Transverse colon (tissue), 4 donors: ENCODE results near the gene CCDC73. TPM values are rescaled to one million over a fixed set of nuclear protein-coding genes. Genes with fewer than 3 reads are reported as not detected.
"Not testable (repeated sequence)": the region's sequence is repeated elsewhere in the genome, so short reads cannot be mapped to it uniquely, and the experiment has no call there.

Experiments used
- DNase-seq: peaks from one replicate; pipeline ENCODE4 v3.0.0-alpha.2; 2019
- H3K27ac ChIP-seq, 4 donors: fragments of 200-600 bp; sonication (generic); 2 replicates each; pipeline ENCODE4 v1.5.1; 2016 to 2018; ENCODE audit warnings: inconsistent platforms in 4 of 4
- H3K27me3 ChIP-seq: fragments of 200-600 bp; sonication (generic); 2 replicates; pipeline ENCODE4 v1.5.1; 2017; ENCODE audit warnings: inconsistent platforms
- H3K36me3 ChIP-seq, 4 donors: fragments of 200-600 bp; sonication (generic); 2 replicates each; pipeline ENCODE4 v1.5.1; 2017 to 2019; ENCODE audit warnings: inconsistent platforms in 4 of 4
- H3K4me1 ChIP-seq, 4 donors: fragments of 200-600 bp; sonication (generic); 2 replicates each; pipeline ENCODE4 v1.5.1; 2017 to 2020; ENCODE audit warnings: inconsistent platforms in 4 of 4
- H3K4me3 ChIP-seq, 4 donors: fragments of 200-600 bp; sonication (generic); 1 replicate in 1 of 4; 2 replicates in 3 of 4; pipeline versions ENCODE4 v1.5.1 to v1.6.1; 2017 to 2019; ENCODE audit warnings: inconsistent platforms in 4 of 4
- H3K9me3 ChIP-seq, 2 donors: fragments of 200-600 bp; sonication (generic); 2 replicates each; pipeline ENCODE4 v1.5.1; 2017 to 2019; ENCODE audit warnings: inconsistent platforms in 2 of 2
- CTCF ChIP-seq, 5 experiments: fragments of 200-600 bp in 3 of 5; fragments of 450-650 bp in 2 of 5; sonication (generic) in 3 of 5; IDR thresholded peaks; 1 replicate in 2 of 5; 2 replicates in 3 of 5; pipeline ENCODE4 v1.5.1; 2016 to 2017; ENCODE audit warnings: antibody characterized with exemption in 5 of 5, inconsistent platforms in 3 of 5, mild to moderate bottlenecking in 2 of 5, moderate library complexity in 1 of 5
- EP300 ChIP-seq: sonication (generic); formaldehyde crosslinking; IDR thresholded peaks from one replicate; pipeline ENCODE4 v1.6.1; 2017; ENCODE audit warnings: antibody characterized with exemption, low read depth
- POLR2A ChIP-seq: fragments of 450-650 bp; IDR thresholded peaks from one replicate; pipeline ENCODE4 v1.6.1; 2016; ENCODE audit warnings: antibody characterized with exemption, mild to moderate bottlenecking, moderate library complexity
- POLR2AphosphoS5 ChIP-seq, 3 donors: sonication (generic); formaldehyde crosslinking; IDR thresholded peaks; one replicate each; pipeline ENCODE4 v1.6.1; 2016; ENCODE audit warnings: antibody characterized with exemption in 3 of 3
- WGBS, 2 donors: methylation state at CpG; one replicate each; pipeline ENCODE4 v1.1.5; 2018; ENCODE audit warnings: low coverage in 1 of 2; 5-methylcytosine and 5-hydroxymethylcytosine counted together
- in situ Hi-C, 4 donors: fragments of 200-750 bp; cut with MboI; loops; one replicate each; pipeline versions ENCODE4 v1.15.0 to v1.15.1; 2017; ENCODE audit warnings: low sequenced_read_pairs in 3 of 4, low pct_ligation_motif_present in 1 of 4, low pct_unique_long_range_greater_than_20kb in 1 of 4
- intact Hi-C: fragments of 100-400 bp; cut with DNase I; formaldehyde crosslinking; loops from one replicate; pipeline ENCODE4 v1.15.1; 2023; ENCODE audit warnings: low total_unique reads
- total RNA-seq, 4 donors: library from RNA; depleted of rRNA; stranded (reverse); fragments of >200 nt; gene quantifications; one replicate each; pipeline ENCODE4 v1.1.0, GENCODE V29; 2016

CCDC73 gene
- total RNA-seq, 4 donors from 2014 or later: not detected

- in situ Hi-C loops (no loop called here), intact Hi-C loops (no loop called here)
- peaks cover 0 to 7% (median 0%) of the 10 kb centered on the region in 4 donors for H3K4me1 ChIP-seq
- no peaks in the 10 kb centered on the region for H3K9me3 ChIP-seq
- no peak overlapping the region for H3K4me3 ChIP-seq
- no peak overlapping the region for H3K27ac ChIP-seq
- 95 to 100% methylated on average over 1 of the region's 1 CpG for WGBS, 2 donors
- no peak for DNase-seq
- no peaks in the 10 kb centered on the region for H3K27me3 ChIP-seq
- peaks cover 0 to 94% (median 33%) of the 10 kb centered on the region in 4 donors for H3K36me3 ChIP-seq
- TF ChIP-seq POLR2AphosphoS5 (IDR thresholded peaks at IDR 0.05): no peak
- TF ChIP-seq POLR2A: no peak
- no peak for TF ChIP-seq CTCF (IDR thresholded peaks at IDR 0.05)
- TF ChIP-seq EP300: no peak
Measured at GRCh38 chr11:32597921-32598320, 196.5 kb downstream of the CCDC73 start.

DNA sequence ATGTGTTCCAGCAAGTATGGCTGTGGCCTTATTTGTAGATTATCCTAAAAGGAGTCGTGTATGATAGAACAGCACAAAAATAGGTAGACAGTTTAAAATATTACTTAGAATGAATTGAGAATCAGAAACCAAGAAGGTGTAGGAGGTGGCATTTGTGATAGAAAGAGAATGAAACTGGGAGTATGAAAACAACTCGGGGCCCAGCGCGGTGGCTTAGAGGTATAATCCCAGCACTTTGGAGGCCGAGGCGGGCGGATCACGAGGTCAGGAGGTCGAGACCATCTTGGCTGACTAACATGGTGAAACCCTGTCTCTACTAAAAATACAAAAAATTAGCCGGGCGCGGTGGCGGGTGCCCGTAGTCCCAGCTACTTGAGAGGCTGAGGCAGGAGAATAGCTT is 198.3 kb downstream of the CCDC73 start:
- H3K9me3 ChIP-seq, H3K27ac ChIP-seq, DNase-seq, in situ Hi-C loops, H3K4me1 ChIP-seq, H3K4me3 ChIP-seq, intact Hi-C loops, H3K27me3 ChIP-seq: not testable (repeated sequence)
- peaks cover 0 to 92% (median 30%) of the 10 kb centered on the region in 4 donors for H3K36me3 ChIP-seq
- WGBS, 2 donors: 85 to 91% methylated on average over 5 to 14 of the region's 14 CpGs

DNA sequence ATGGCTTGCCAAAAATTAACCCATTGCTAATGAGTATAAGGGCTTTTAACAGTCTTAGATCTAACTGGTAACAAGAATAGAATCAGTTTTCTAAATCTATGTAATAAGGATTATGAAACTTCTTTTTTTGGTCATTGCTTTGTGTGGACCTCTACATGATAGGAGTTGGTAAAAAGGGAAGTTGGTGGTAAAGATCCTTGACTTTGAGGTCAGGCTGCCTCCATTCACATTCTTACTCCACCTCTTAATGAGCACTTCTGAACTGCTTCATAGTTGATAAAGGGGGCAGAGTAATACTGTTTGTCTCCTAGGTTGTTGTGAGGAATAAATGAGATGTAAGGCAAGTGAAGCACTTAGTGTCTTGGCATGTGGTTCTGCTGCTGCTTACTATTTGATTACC is 200.2 kb downstream of the CCDC73 start:
- peaks cover 0 to 89% (median 36%) of the 10 kb centered on the region in 4 donors for H3K36me3 ChIP-seq
- H3K4me3 ChIP-seq: no peak overlapping the region
- H3K27ac ChIP-seq: no peak overlapping the region
- H3K9me3 ChIP-seq: no peaks in the 10 kb centered on the region
- no peaks in the 10 kb centered on the region for H3K27me3 ChIP-seq
- TF ChIP-seq CTCF (IDR thresholded peaks at IDR 0.05) (no peak), POLR2A (no peak), EP300 (no peak), POLR2AphosphoS5 (IDR thresholded peaks at IDR 0.05) (no peak)
- in situ Hi-C loops (no loop called here), intact Hi-C loops (no loop called here)
- DNase-seq: no peak
- no peaks in the 10 kb centered on the region for H3K4me1 ChIP-seq

DNA sequence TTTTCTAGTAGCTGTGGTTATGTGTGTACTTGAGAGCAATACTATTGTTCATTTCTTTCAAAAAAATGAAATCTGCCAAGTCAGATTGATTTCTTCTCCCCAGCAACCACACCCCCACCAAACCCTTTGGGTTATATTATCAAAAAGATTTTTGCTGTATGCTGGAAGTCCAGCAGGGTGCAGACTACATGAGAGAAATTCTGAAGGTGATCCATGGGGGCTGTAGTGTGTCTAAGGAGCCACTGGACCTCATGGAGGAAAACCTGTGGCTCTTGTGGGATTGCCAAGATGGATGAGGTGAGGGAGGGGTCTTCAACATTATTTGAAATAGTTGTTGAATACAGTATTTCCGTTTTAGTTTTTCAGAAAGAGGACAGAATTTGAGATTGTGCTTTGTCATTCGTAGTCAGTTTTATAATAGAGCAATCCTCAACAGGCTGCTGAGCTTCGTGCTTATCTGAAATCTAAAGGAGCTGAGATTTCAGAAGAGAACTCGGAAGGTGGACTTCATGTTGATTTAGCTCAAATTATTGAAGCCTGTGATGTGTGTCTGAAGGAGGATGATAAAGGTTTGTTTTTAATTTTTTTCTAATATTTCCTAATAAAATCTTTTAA is 207.8 kb downstream of the CCDC73 start:
- Histone ChIP-seq H3K36me3 (peaks cover 0 to 31% (median 10%) of the 10 kb centered on the region in 4 donors), H3K4me3 (no peak overlapping the region), H3K27ac (no peak overlapping the region), H3K9me3 (no peaks in the 10 kb centered on the region), H3K27me3 (no peaks in the 10 kb centered on the region), H3K4me1 (peaks cover 0 to 23% (median 11%) of the 10 kb centered on the region in 4 donors)
- 66 to 68% methylated on average over 4 of the region's 4 CpGs for WGBS, 2 donors
- in situ Hi-C loops (no loop called here), intact Hi-C loops (no loop called here)
- TF ChIP-seq POLR2AphosphoS5 (IDR thresholded peaks at IDR 0.05) (no peak), POLR2A (no peak), EP300 (no peak), CTCF (IDR thresholded peaks at IDR 0.05) (no peak)
- no peak for DNase-seq

DNA sequence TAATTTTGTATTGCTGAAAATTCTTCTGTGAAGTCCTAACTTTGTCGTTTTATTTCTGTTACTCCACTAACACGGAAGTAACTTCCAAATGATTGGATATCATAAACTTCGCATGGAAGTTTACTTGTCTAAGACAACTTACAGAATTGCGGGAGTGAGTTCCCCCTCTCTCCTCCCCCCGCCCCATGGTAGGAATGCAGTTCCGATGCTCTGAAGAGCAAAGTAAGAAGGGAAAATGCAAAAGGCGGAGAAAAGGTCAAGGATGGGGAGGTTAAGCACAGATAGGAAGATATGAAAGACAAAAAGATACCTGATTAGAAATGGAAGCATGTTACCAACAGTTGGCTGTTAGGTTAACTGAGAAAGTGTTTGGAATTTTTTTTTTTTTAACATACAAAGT is 209.5 kb downstream of the CCDC73 start:
- Histone ChIP-seq H3K4me3 (peak overlapping the region; percentile 62 to 96 (median 88)), H3K36me3 (peaks cover 0 to 13% (median 4%) of the 10 kb centered on the region in 4 donors), H3K27me3 (no peaks in the 10 kb centered on the region), H3K4me1 (peaks cover 0 to 23% (median 11%) of the 10 kb centered on the region in 4 donors), H3K9me3 (no peaks in the 10 kb centered on the region), H3K27ac (peak overlapping the region; percentile 88 to 94 (median 92))
- in situ Hi-C loops: no loop called here
- no peak for TF ChIP-seq POLR2AphosphoS5 (IDR thresholded peaks at IDR 0.05)
- no peak for TF ChIP-seq EP300
- no peak for TF ChIP-seq CTCF (IDR thresholded peaks at IDR 0.05)
- TF ChIP-seq POLR2A: no peak
- intact Hi-C loops: no loop called here
- DNase-seq: no peak
- 3 to 5% methylated on average over 7 of the region's 7 CpGs for WGBS, 2 donors
